Right lung (tissue), 5 donors: Measurements from ENCODE around the gene LPIN1. TPM values are rescaled to one million over a fixed set of nuclear protein-coding genes. Genes with fewer than 3 reads are reported as not detected.
"Not testable (repeated sequence)": the region's sequence is repeated elsewhere in the genome, so short reads cannot be mapped to it uniquely, and the experiment has no call there.

Experiments
- DNase-seq, 2 donors: peaks; one replicate each; pipeline ENCODE4 v3.0.0-alpha.2; 2013
- polyA plus RNA-seq, 5 donors: library from polyadenylated mRNA; unstranded; fragments of 120-200 nt; gene quantifications; one replicate each; pipeline versions ENCODE4 v1.2.1 to v1.2.3, GENCODE V29; 2013; ENCODE audit warnings: inconsistent platforms in 1 of 5, low replicate concordance in 1 of 5; ENCODE audit not compliant: insufficient read length in 5 of 5, insufficient read depth in 1 of 5

The LPIN1 gene
- polyA plus RNA-seq, 5 donors, result 16.5 to 23.0 (median 20.4) TPM

DNA sequence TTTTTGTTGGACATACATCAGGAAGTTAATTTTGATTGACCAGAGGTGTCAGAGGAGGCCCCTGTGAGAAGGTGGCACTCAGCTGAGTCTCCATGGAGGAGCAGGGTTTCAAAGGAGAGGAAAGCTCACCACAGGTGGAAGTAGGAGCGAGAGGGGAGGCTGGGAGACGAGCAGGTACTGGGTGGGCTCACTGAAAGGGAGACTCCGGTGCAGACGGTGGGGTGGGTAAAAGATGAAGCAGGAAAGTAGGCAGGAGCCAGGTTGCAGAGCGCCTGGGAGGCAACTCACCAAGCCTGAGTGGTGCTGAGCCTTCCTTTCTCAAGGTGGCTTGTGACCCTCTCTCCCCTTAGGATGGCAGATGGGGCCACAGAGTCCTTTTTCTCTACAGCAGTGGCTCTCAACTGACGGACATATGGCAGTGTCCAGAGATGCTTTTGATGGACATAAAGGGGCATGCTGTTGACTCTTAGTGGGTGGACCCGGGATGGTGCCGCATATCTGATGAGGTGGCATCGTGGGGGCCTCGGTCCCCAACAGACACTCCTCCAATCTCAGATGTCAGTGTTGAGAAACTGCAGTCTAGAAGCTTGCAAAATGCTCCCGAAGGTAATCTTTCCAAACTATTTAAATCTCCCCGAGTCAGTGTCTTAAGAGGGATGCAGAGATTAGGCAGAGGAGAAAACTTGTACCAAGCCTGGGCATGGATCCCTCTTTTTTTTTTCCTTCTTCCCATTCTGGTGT is 64.0 kb downstream of the LPIN1 start:
- no peak for DNase-seq

DNA sequence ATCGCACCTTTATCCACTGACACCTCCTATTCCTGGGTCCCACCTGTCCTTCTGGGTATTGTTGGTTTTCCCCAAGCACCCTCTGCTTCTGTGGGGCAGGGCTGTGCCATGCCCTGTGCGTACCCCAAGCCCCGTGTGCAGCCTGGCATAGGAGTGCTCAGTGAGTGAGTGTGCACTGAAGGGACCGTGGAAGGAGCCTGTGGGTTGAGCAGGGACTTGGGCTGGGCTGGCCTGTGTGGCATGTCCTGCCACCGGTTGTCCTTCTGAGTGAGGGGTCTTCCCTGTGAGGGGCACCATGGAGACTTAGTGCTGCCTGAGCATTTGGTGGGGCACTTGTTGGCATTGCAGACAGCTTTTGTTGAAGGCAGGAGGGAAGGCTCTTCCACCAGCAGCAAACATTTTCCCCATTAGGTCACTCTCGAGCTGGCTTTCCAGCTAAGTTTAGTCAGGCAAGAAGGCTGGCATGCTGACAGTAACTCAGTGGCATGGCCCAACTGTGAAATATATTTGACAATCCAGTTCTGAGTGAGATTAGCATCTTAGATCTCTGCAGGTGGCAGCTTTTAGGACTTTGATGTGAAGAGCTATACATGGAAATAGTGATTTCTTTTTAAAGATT is 64.7 kb downstream of the LPIN1 start:
- no peak for DNase-seq

DNA sequence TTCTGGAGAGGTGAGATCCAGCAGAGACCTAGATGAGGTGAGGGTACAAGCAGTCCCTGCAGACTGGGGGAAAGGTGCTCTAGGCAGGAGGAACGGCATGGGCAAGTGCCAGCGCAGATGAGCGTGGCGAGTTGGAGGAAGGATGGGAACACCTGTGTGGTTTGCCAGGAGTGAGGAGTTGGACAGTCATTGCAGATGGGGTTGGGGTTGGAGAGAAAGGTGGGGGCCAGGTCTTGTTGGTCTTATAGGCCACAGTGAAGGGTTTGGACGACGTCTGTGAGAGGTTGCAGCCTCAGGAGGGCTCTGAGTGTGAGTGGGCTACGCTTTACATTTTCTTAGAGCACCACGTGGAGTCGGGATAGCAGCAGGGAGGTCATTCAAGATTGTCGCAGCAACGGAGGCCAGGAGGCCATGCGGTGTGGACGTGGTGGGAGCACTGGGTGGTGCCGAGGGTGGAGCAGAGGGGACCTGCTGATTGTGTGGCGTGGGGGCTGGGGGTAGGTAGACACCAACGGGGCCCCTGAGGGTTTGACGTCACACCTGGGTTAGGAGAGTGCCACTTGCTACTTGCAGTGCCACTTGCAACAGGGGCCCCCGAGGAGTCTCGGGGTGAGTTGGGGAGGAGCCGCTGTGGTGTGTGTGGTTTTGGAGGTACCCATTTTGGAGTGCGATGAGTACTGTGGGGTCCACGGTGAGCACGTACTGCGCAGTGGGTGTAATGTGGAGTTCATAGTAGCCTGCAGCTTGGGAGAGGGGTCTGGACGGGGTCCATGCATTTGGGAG is 66.2 kb downstream of the LPIN1 start:
- no peak for DNase-seq

DNA sequence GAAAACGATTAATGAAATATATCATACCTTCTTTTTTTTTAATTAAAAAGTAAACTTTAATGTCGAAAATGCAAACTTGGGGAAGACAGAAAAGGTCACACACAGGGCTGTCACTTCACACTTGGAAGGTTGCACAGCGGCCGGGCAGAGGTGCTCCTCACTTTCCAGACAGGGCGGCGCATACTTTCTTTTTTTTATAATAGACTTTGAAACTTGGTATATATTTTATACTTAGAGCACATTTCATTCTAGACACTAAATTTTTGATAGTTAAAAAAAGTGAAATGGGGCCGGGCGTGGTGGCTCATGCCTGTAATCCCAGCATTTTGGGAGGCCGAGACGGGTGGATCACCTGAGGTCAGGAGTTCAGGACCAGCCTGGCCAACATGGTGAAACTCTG is 66.9 kb downstream of the LPIN1 start:
- not testable (repeated sequence) for DNase-seq

DNA sequence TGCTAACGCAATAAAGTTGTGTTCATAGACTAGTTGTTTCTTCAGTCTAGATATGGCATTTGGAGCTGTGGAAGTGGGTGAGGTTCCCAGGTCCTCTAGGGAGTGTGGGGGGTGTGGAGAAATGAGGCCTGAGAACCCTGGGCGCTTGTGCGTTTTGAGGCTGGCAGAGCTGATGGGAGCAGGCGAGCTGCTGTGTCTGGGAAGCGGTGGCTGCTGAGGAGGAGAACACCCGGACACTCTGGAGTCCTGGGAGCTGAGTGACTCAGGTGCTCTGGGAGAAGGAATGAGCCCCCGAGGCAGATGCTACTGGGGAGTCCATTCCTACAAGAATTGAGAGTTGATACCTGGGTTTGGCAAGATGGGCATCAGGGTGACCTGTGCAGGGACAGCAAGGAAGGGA is 67.5 kb downstream of the LPIN1 start:
- DNase-seq, result no peak

DNA sequence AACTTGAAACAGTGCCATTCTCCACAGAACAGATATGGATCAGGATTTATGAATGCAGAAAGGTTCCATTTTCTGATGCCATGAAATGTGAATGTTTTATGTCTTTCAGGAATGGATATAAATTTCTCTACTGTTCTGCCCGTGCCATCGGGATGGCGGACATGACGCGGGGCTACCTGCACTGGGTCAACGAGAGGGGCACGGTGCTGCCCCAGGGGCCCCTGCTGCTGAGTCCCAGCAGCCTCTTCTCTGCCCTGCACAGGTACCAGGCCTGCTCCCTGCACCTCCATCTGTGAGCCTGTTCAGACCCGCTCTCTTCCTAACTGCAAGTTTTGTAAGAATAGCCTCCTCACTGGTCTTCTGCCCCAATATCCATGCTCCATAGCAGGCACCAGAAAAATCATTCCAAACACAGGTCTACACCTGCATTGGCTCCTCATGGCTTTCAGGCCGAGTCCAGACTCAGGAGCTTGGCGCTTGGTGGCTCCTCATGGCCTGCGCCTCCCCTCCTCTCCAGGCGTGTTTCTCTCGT is 68.6 kb downstream of the LPIN1 start:
- no peak for DNase-seq

DNA sequence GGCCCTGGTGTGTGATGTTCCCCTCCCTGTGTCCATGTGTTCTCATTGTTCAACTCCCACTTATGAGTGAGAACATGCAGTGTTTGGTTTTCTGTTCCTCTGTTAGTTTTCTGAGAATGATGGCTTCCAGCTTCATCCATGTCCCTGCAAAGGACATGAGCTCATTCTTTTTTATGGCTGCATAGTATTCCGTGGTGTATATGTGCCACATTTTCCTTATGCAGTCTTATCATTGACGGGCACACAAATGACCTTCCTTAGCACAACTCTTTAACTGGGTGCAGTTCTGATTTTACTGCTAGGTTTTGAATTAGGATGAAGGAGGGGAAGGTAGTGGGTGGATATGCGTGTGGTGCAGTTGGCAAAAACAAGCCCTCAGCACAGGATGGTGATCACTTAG is 70.5 kb downstream of the LPIN1 start:
- not testable (repeated sequence) for DNase-seq

DNA sequence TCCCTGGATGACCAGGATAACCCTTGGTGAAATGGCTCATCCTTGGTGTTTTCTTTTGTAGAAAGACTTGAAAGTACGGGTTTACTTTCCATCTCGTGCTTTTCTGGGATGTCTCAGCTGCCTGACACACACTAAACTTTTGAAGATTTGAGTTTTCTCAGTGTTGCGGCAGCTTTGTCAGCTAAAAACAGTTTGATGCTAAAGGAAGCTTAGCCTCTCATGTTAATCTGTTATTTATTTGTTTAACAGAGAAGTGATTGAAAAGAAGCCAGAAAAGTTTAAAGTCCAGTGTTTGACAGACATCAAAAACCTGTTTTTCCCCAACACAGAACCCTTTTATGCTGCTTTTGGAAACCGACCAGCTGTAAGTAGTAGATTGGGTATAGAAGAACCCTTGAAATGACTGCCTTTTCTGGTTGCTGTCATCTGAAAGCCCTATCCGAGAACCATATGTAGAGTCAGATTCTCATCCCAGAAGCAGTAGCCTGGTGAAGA is 72.8 kb downstream of the LPIN1 start:
- peak; percentile 76 to 84 for DNase-seq

DNA sequence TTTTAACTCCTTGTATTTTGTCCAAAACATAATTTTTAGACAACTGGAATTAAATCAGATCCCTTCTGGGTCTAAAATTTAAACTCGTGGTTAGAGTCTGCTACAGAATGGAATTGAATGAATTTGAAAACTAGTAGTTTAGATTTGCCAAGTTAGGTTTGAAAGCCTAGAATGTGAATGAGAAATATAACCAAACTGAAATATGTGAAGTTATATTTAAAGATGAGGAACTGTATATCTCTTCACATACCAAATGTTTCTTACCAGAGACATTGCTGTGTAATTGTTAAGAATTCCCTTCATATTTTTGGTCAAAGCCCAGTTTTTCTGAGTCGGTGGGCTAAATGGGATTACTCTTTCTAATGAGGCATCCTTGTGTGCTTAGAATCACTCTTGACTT is 74.2 kb downstream of the LPIN1 start:
- no peak for DNase-seq

DNA sequence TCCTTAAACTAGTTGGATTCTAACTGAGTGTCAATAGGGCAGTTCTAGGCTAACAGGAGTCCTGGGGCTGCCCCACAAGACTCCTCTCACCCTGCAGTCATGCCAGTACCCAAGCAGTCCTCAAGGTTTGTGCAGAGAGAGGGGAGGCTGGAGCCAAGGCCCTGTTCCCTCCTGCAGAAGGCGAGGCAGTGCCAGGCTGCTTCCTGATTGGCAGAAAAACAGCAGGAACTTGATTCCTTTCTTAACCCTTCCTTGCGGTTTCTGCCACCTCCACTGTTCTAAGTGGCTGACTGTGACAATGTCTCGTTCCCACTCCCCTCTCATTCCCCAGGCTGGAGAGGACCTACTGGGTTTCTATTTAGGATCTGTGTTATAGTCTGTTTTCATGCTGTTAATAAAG is 75.3 kb downstream of the LPIN1 start:
- no peak for DNase-seq

DNA sequence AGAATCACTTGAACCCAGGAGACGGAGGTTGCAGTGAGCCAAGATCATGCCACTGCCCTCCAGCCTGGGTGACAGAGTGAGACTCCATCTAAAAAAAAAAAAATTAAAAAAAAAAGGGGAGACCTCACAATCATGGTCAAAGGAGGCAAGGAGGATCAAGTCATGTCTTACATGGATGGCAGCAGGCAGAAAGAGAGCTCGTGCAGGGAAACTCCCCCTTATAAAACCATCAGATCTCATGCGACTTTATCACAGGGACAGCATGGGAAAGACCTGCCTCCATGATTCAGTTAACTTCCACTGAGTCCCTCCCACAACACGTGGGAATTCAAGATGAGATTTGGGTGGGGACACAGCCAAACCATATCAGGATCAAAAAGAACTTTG is 75.9 kb downstream of the LPIN1 start:
- DNase-seq, result not testable (repeated sequence)

DNA sequence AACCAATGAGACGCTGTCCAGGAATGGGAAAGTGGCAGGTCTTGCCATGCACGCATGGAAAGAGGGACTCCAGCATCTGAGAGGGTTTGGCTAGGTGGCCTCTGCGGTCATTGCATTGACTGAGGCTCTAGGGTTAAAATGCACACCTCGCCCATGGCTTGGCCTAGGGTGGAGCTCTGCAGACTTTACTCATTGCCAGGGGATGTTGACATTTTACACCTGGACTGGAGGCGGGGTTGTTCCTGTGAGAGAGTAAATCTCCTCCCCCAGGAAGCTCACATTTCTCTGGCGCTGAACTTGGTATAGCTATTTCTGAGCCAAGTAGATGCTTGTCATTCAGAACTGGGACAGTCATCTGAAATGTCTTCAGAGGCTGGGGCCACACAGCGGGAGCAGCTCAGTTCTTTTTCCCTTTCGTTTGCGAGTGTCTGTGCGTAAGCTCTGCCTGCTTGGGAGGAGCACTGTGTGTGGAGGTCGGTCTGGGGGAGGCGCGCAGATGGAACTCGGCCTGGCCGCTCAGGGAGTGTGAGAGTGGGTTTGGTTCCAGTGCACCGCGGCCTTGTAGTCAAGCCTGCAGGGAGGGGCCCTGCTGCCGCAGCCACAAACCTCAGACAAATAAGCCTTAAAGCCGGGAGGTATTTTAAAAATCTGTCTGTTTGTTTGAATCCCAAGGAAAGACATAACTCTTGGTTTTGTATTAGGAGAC is 76.5 kb downstream of the LPIN1 start:
- no peak for DNase-seq

DNA sequence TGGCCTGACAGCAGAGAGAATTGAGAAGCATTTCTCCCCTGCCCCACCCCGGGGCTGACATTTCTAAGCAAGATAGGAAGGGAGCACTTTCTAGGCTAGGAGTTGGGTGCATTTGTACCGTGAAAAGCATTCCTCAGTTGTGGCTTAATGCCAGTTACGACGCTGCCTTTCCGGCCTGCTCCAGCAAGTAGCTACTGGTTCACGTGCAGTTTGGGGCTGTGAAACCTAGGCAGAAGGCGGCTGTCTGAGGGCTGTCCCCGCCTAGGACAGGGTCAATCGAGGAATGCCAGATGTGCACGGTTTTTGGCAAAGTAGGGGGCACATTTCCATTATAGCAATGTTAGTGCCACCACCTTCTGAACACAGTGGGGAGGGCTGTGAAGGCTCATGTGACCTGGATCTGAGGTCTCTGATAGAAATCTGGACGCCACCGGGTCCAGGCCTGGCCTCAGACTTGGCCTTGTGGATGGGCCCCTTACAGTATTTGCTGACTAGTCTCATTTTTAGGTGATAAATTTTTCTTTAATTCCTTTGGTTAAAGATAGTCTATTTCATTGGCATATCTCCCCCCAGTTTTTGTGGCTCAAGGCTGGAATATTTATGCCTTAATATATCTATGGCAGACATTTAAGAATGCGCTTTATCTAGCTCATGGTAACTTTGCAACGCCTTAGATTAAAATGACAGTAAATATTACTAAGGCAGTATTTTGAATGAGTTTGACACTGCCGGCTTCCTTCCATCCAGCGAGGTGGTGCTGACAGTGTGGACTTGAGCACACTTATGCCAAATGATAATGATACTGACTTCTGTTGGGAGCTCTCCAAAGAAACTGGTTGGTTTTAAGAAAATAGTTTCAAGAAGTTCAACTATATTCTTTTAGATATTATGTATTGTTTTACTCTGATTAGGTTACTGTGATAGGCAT is 78.7 kb downstream of the LPIN1 start:
- DNase-seq, result peak; percentile 24 to 27

DNA sequence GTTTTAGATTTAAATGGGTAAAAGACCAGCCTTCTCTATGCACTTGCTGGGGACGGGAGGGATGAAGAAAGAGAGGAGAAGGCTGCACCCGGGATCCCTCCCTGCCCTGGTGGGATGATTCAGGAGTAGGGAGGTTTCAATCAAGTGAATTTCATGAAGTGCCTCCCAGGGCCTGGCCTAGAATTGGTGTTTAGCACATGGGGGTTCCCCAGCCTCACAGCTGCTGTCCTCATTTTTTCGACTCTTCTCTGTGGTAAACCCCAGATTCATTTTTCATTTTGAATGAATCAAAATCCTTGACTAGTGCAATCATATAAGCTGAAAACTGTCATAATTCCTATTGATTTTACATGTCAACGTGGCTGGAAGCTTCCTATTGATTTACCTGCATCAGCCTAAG is 81.1 kb downstream of the LPIN1 start:
- DNase-seq, result no peak

DNA sequence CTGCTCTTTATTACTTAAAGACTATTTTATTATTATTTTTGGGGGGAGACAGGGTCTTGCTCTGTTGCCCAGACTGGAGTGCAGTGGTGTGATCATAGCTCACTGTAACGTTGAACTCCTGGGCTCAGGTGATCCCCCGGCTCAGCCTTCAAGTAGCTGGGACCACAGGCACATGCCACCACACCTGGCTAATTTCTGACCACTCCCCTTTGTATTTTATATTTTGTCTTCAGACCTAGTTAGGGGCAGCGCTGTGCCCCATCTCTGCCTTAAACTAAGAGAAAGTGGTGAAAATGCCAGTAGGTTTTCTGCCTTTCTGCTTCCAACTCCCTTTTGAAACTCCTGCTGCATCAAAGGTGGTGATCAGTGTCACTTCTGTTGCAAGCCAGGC is 82.5 kb downstream of the LPIN1 start:
- DNase-seq, result no peak

DNA sequence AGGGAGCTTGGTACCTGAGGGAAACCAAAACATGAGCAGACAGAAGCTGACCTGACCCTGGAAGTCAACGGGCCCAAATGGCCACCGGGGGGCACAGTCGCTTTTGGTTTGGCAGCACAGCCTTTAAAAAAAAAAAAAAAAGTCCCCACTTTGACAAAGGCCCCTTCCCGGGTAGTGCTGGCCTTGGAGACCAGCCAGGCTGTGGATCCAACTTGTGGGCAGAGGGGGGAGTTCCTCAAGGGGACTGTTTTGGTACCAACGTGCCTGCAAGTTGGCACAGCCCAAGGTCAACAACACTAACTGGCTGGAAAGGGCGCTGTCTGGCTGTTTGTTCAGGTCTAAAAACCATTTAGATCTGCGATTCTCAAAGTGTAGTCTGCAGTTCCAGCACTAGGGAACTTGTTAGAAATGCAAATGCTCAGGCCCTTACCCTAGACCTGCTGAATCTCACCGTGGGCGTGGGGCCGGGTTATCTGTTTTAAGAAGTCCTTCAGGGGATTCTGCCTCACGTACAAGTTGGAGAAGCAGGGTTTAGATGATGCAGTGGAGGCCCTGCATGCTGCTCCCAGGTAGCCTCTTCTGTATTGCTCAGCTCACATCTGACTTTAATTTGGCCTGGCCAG is 83.0 kb downstream of the LPIN1 start:
- DNase-seq, result peak; percentile 49 to 60

DNA sequence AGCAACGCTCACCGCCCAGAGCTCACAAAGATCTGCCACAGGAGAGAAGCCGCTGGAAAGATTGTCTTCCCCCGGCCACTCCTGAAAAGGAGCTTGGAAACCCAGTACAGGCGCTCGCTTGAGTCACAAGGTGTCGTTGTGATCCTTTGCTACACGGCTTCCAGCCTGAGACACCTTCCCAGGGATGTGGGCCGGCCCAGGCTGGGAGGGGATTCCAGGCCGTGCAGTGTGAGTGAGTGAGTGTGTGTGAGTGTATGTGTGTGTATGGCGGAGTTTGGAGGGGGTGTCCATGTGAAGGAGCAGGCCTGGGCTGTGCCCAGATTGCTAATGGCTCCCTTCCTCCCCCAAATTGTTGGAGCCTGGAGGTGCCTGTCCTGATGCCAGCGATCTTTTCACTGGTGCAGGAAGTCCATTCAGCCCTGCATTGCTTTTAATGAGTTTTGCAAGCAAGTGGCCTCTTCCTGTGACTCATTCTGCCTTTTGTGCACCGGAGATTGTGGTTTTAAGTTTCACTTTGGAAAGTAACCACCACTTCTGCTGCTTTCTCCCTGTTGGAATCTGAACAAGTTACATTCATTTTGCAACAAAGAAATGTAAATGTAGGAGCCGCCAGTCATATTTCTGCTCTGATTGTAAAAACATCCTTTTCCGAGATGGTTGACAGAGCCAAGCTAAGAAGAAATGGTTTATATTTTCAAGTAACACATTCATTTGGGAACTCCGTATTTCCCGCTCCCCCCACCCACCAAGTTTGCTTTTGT is 83.7 kb downstream of the LPIN1 start:
- DNase-seq, result peak; percentile 76 to 78

DNA sequence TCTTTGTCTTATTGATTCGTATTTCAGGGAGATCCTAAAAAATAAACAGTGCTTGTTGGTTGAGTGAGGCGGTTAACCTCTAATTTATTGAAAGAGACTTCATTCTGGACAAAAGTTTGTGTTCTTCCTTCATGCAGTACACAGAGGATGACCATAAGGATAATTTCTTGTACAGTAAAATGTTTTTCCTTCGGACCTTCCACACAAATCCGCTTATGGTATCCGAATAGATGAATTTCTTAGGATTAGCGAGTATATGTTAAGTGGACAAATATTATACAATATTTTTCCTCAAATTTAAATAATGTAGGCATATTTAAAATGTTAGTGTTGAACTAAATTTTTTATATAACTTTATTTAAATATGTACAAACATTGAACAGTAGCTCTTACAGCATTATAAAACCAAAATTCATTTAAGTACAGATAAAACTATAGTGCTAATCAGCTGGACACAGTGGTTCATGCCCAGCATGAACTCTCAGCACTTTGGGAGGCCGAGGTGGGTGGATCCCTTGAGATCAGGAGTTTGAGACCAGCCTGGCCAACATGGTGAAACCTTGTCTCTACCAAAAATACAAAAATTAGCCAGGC is 84.4 kb downstream of the LPIN1 start:
- DNase-seq, result peak in 1 of 2 donors; percentile 24

DNA sequence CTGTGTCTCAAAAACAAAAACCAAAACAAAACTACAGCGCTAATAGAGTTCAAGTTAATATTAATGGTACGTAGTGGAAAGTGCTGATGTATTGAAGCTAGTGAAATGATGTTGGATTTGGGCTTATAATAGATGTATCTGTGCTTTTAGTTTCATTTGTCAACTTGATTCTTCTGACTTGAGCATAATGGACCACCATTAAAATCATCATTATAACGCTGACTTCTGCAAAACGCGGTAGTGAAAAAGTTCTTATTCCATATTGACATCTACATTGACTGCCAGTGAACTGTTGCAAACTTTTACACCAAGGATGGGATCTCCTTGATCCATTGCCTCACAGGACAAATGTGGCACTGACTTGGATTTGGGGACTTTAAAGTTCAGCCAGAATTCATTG is 85.0 kb downstream of the LPIN1 start:
- no peak for DNase-seq
